OCI-LY3 (cell line): Measurements from ENCODE around the gene ARMC9.

Experiments used
- H2AFZ ChIP-seq: fragments of 200-600, 300-600 bp; shearing (Covaris generic); 2 replicates; pipeline ENCODE4 v1.6.0; 2014; ENCODE audit warnings: antibody characterized with exemption, low read depth, low read length
- H3K27ac ChIP-seq: fragments of 200-600, 300-600 bp; sonication (generic); 2 replicates; pipeline ENCODE4 v1.5.1; 2014; ENCODE audit warnings: mild to moderate bottlenecking, low read length, moderate library complexity, mixed read lengths
- H3K27me3 ChIP-seq: fragments of 200-600, 300-600 bp; sonication (generic); 2 replicates; pipeline ENCODE4 v1.6.1; 2014; ENCODE audit warnings: low read depth, low read length, mixed read lengths
- H3K36me3 ChIP-seq: fragments of 200-600, 300-600 bp; sonication (generic); replicated peaks from 2 replicates; pipeline ENCODE3; 2014; ENCODE audit warnings: low read depth, low read length, mixed read lengths
- H3K4me1 ChIP-seq: fragments of 300-600, 200-600 bp; sonication (generic); 2 replicates; pipeline ENCODE4 v1.6.1; 2014; ENCODE audit warnings: low read length, mixed read lengths
- H3K4me2 ChIP-seq: fragments of 200-600, 300-600 bp; sonication (generic); 2 replicates; pipeline ENCODE4 v1.6.1; 2014; ENCODE audit warnings: low read length, mixed read lengths
- H3K4me3 ChIP-seq: fragments of 300-600, 200-600 bp; sonication (generic); 2 replicates; pipeline ENCODE4 v1.5.1; 2014; ENCODE audit warnings: antibody characterized with exemption, mild to moderate bottlenecking, low read length, moderate library complexity
- H3K79me2 ChIP-seq: fragments of 300-600, 200-600 bp; shearing (Covaris generic); 2 replicates; pipeline ENCODE4 v1.6.1; 2014; ENCODE audit warnings: mild to moderate bottlenecking, low read length, mixed read lengths
- H3K9ac ChIP-seq: fragments of 300-600, 200-600 bp; shearing (Covaris generic); 2 replicates; pipeline ENCODE4 v1.6.0; 2014; ENCODE audit warnings: mild to moderate bottlenecking, low read length, moderate library complexity
- H3K9me3 ChIP-seq: fragments of 200-600, 300-600 bp; shearing (Covaris generic); 2 replicates; pipeline ENCODE4 v1.6.1; 2014; ENCODE audit warnings: low read length, mixed read lengths; ENCODE audit not compliant: insufficient read depth
- H4K20me1 ChIP-seq: fragments of 200-600, 300-600 bp; sonication (generic); 2 replicates; pipeline ENCODE4 v1.6.1; 2016; ENCODE audit warnings: low read length, mixed read lengths; ENCODE audit not compliant: insufficient read depth
- EZH2phosphoT487 ChIP-seq: fragments of 200-600 bp; shearing (Covaris generic); IDR thresholded peaks from 2 replicates; pipeline ENCODE4 v1.6.1; 2018; ENCODE audit warnings: antibody characterized with exemption, mixed run types, low read depth
- TF ChIP-seq, protein P1 (sequence below): fragments of 200-600, 300-600 bp; sonication (generic); IDR thresholded peaks from 2 replicates; pipeline ENCODE4 v1.5.1; 2014; ENCODE audit warnings: antibody characterized with exemption, low read length, low read depth

Gene ARMC9

DNA sequence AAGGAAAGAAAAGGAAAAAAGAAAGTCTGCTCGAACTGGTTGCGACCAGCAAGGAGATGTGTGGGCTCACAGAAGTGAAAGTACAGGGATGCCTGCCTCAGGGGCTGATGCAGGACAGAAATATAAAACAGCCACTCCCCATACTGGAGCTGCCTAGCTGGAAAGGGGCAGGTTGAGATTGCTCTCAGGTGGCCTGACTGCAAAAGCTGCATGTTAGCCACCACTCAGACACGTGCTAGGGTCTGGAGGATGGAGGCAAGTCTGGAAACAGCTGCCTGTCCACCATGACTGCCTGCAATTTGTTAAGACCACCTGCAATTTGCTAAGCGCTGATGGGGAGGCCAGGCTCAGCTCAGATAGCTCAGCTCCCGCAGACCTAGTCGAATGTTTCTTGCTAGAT is 215.0 kb downstream of the ARMC9 start:
- Histone ChIP-seq H3K4me3 (no peak overlapping the region), H2AFZ (no peak overlapping the region), H3K9me3 (no peaks in the 10 kb centered on the region), H3K27me3 (peaks cover 5% of the 10 kb centered on the region; the same call in 1 of the 2 replicates), H3K36me3 (no peaks in the 10 kb centered on the region), H3K9ac (no peak overlapping the region), H3K79me2 (no peaks in the 10 kb centered on the region), H3K27ac (no peak overlapping the region), H3K4me1 (peaks cover 10% of the 10 kb centered on the region; the same call in 1 of the 2 replicates), H4K20me1 (no peaks in the 10 kb centered on the region), H3K4me2 (peak overlapping the region; percentile 76)
- TF ChIP-seq, protein P1, sequence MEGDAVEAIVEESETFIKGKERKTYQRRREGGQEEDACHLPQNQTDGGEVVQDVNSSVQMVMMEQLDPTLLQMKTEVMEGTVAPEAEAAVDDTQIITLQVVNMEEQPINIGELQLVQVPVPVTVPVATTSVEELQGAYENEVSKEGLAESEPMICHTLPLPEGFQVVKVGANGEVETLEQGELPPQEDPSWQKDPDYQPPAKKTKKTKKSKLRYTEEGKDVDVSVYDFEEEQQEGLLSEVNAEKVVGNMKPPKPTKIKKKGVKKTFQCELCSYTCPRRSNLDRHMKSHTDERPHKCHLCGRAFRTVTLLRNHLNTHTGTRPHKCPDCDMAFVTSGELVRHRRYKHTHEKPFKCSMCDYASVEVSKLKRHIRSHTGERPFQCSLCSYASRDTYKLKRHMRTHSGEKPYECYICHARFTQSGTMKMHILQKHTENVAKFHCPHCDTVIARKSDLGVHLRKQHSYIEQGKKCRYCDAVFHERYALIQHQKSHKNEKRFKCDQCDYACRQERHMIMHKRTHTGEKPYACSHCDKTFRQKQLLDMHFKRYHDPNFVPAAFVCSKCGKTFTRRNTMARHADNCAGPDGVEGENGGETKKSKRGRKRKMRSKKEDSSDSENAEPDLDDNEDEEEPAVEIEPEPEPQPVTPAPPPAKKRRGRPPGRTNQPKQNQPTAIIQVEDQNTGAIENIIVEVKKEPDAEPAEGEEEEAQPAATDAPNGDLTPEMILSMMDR: no peak
- TF ChIP-seq EZH2phosphoT487: no peak

DNA sequence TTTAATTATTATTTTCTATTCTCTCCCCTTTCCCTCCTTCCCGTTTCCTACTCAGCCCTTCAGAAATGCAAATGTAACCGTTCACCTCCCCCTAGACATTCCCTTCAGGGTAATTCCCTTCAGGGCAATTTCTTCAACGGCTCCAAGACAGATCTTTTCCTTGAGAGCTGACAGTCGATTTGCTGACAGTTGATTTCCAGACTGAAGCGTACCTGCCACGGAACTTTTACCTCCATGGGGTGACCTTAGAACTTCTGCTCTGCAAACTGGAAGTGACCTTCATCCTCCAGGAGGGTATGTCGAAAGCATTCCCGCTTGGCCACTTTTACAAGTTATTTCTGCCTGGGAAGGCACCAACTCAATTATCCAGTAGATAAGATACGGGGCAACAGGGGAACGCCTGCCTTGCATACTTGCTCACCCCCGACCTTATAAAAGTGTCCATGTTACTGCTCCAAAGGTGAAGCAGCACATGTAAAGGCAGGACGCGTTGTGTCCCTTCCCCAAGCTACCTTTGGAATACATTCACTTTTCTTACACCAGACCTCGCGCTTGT is 215.6 kb downstream of the ARMC9 start:
- Histone ChIP-seq H3K4me1 (peaks cover 10% of the 10 kb centered on the region; the same call in 1 of the 2 replicates), H3K9ac (no peak overlapping the region), H3K9me3 (no peaks in the 10 kb centered on the region), H3K4me3 (no peak overlapping the region), H3K79me2 (no peaks in the 10 kb centered on the region), H3K36me3 (no peaks in the 10 kb centered on the region), H3K27ac (no peak overlapping the region), H2AFZ (no peak overlapping the region), H4K20me1 (no peaks in the 10 kb centered on the region), H3K27me3 (peaks cover 5% of the 10 kb centered on the region; the same call in 1 of the 2 replicates), H3K4me2 (no peak overlapping the region)
- TF ChIP-seq EZH2phosphoT487: no peak
- TF ChIP-seq, protein P1: no peak

- no peak overlapping the region for H3K4me3 ChIP-seq
- H3K27me3 ChIP-seq: peaks cover 5% of the 10 kb centered on the region; the same call in 1 of the 2 replicates
- no peak overlapping the region for H3K9ac ChIP-seq
- H2AFZ ChIP-seq: no peak overlapping the region
- H3K9me3 ChIP-seq: no peaks in the 10 kb centered on the region
- H3K4me2 ChIP-seq: no peak overlapping the region
- H3K79me2 ChIP-seq: no peaks in the 10 kb centered on the region
- peaks cover 10% of the 10 kb centered on the region; the same call in 1 of the 2 replicates for H3K4me1 ChIP-seq
- TF ChIP-seq EZH2phosphoT487: no peak
- TF ChIP-seq, protein P1: no peak
- H4K20me1 ChIP-seq: no peaks in the 10 kb centered on the region
- no peak overlapping the region for H3K27ac ChIP-seq
- no peaks in the 10 kb centered on the region for H3K36me3 ChIP-seq
These were observed 216.6 kb downstream of the ARMC9 start for GRCh38 chr2:231415029-231415428.

DNA sequence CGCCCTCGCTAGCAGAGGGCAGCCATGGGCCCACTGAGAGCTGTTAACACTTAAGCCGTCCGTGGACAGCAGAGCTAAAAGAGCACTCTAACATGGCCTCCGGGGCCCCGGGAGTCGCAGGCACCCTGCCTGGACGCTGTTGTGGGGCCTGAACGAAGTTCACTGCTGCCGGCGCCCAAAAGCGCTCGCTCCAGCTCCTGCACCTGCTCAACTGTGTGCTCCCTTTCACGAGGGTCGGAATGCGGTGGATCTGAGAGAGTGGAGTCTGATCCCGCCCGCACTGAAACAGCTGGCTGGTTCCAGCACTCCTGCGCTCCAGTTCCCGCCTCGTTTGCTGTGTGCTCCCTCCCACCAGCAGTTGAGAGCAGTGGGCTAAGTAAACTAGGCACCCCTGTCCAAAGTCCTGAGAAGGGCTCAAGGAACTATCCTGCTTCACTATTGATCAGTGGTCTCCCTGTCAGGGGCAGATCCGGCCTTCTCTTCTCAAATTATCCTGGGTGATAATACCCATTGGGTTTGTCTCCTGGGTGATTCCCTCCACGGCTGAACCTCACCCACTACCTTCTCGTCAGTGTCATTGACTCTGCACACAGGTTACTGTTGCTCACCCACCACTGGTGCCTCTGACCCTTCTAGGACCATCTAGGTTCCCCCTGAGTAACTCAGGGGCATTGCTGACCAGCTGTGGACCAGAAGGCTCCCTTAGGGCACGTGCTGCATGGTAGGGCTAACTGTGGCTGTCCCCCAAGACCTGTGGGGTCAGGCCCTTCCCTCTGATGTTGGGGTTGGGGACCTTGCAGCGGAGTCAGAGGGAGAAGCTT is 220.6 kb downstream of the ARMC9 start:
- H3K27ac ChIP-seq: no peak overlapping the region
- H3K4me2 ChIP-seq: no peak overlapping the region
- no peak overlapping the region for H3K9ac ChIP-seq
- H3K9me3 ChIP-seq: no peaks in the 10 kb centered on the region
- no peaks in the 10 kb centered on the region for H3K27me3 ChIP-seq
- H3K4me1 ChIP-seq: no peaks in the 10 kb centered on the region
- H3K79me2 ChIP-seq: no peaks in the 10 kb centered on the region
- no peak overlapping the region for H2AFZ ChIP-seq
- no peaks in the 10 kb centered on the region for H4K20me1 ChIP-seq
- H3K4me3 ChIP-seq: no peak overlapping the region
- H3K36me3 ChIP-seq: no peaks in the 10 kb centered on the region
- TF ChIP-seq, protein P1: no peak
- TF ChIP-seq EZH2phosphoT487: no peak
